ENCODE data around the gene KIF13A. TPM values are rescaled to one million over a fixed set of nuclear protein-coding genes. Genes with fewer than 3 reads are reported as not detected.
"Not testable (repeated sequence)": the region's sequence is repeated elsewhere in the genome, so short reads cannot be mapped to it uniquely, and the experiment has no call there.

The KIF13A gene
- total RNA-seq, 2 experiments from 2014 or later = 0.91 to 1.4 TPM

- H3K9me3 ChIP-seq (ENCODE audit: control insufficient read depth in 1 of 2, insufficient read depth in 1 of 2, low read length in 2 of 2) = no peaks in the 10 kb centered on the region
- Mint-ChIP-seq H3K36me3 (ENCODE audit: low read depth) (no peaks in the 10 kb centered on the region), H3K4me1 (ENCODE audit: low read depth) (no peaks in the 10 kb centered on the region), H3K4me3 (no peak overlapping the region), H3K27me3 (no peaks in the 10 kb centered on the region), H3K9me3 (no peaks in the 10 kb centered on the region), H3K27ac (no peak overlapping the region)
- ChIA-PET CTCF (no interaction called here), POLR2A (no interaction called here)
- no peak overlapping the region for H3K27ac ChIP-seq (ENCODE audit: low read depth in 1 of 2, low read length in 2 of 2)
- H3K4me3 ChIP-seq (ENCODE audit: low read length) = no peak overlapping the region
- intact Hi-C loops (cut with DNase I, micrococcal nuclease) = no loop called here
- ATAC-seq (ENCODE audit: poor library complexity) = no peak
- no peak for DNase-seq
- no peaks in the 10 kb centered on the region for H3K27me3 ChIP-seq (ENCODE audit: control insufficient read depth in 1 of 2, insufficient read depth in 2 of 2, low read length in 2 of 2)
- no peaks in the 10 kb centered on the region for H3K36me3 ChIP-seq (ENCODE audit: insufficient read depth, low read length)
- no peak for TF ChIP-seq CTCF (IDR thresholded peaks at IDR 0.05)
- H3K4me1 ChIP-seq (ENCODE audit: insufficient read depth, low read length) = no peaks in the 10 kb centered on the region
These were observed 140.2 kb downstream of the KIF13A start for GRCh38 chr6:17847203-17847760.

- Histone ChIP-seq H3K4me1 (ENCODE audit: insufficient read depth, low read length) (no peaks in the 10 kb centered on the region), H3K36me3 (ENCODE audit: insufficient read depth, low read length) (no peaks in the 10 kb centered on the region), H3K4me3 (ENCODE audit: low read length) (no peak overlapping the region), H3K9me3 (ENCODE audit: control insufficient read depth in 1 of 2, insufficient read depth in 1 of 2, low read length in 2 of 2) (no peaks in the 10 kb centered on the region), H3K27ac (ENCODE audit: low read depth in 1 of 2, low read length in 2 of 2) (no peak overlapping the region), H3K27me3 (ENCODE audit: control insufficient read depth in 1 of 2, insufficient read depth in 2 of 2, low read length in 2 of 2) (no peaks in the 10 kb centered on the region)
- no peaks in the 10 kb centered on the region for H3K27me3 Mint-ChIP-seq
- ChIA-PET POLR2A (no interaction called here), CTCF (no interaction called here)
- no peak for TF ChIP-seq CTCF (IDR thresholded peaks at IDR 0.05)
- DNase-seq (no peak), ATAC-seq (ENCODE audit: poor library complexity) (no peak)
- H3K4me1 Mint-ChIP-seq (ENCODE audit: low read depth) = no peaks in the 10 kb centered on the region
- intact Hi-C loops (cut with DNase I, micrococcal nuclease) = no loop called here
- no peak overlapping the region for H3K27ac Mint-ChIP-seq
- H3K4me3 Mint-ChIP-seq = no peak overlapping the region
- no peaks in the 10 kb centered on the region for H3K36me3 Mint-ChIP-seq (ENCODE audit: low read depth)
- H3K9me3 Mint-ChIP-seq = no peaks in the 10 kb centered on the region
These were observed 140.7 kb downstream of the KIF13A start for GRCh38 chr6:17846762-17847161.

DNA sequence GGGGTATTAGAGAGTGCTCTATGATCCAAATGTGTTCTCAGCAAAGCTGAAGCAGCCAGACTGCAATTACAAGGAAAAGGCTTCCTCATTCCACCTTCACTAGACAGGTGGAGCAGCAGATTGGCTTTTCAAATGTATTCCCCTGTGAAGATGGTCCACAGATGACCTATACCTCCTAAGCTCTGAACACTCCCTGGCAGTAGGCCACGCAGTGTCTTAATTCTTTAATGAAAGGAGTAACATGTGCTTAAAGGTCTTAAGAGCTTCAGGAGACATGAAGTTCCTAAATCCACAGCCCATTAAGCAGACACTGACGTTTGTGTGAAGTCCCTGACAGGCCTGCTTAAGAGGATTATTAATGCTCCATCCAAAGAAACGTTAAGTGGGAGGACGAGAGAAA is 141.8 kb downstream of the KIF13A start:
- Histone ChIP-seq H3K4me1 (ENCODE audit: insufficient read depth, low read length) (no peaks in the 10 kb centered on the region), H3K4me3 (ENCODE audit: low read length) (no peak overlapping the region), H3K27me3 (ENCODE audit: control insufficient read depth in 1 of 2, insufficient read depth in 2 of 2, low read length in 2 of 2) (no peaks in the 10 kb centered on the region), H3K27ac (ENCODE audit: low read depth in 1 of 2, low read length in 2 of 2) (no peak overlapping the region), H3K36me3 (ENCODE audit: insufficient read depth, low read length) (no peaks in the 10 kb centered on the region), H3K9me3 (ENCODE audit: control insufficient read depth in 1 of 2, insufficient read depth in 1 of 2, low read length in 2 of 2) (no peaks in the 10 kb centered on the region)
- DNase-seq = no peak
- Mint-ChIP-seq H3K4me3 (no peak overlapping the region), H3K27me3 (no peaks in the 10 kb centered on the region), H3K27ac (no peak overlapping the region), H3K4me1 (ENCODE audit: low read depth) (no peaks in the 10 kb centered on the region), H3K36me3 (ENCODE audit: low read depth) (no peaks in the 10 kb centered on the region), H3K9me3 (no peaks in the 10 kb centered on the region)
- intact Hi-C loops (cut with DNase I, micrococcal nuclease) = no loop called here
- CTCF ChIA-PET = no interaction called here
- no peak for ATAC-seq (ENCODE audit: poor library complexity)
- TF ChIP-seq CTCF (IDR thresholded peaks at IDR 0.05) = no peak
- POLR2A ChIA-PET = no interaction called here

DNA sequence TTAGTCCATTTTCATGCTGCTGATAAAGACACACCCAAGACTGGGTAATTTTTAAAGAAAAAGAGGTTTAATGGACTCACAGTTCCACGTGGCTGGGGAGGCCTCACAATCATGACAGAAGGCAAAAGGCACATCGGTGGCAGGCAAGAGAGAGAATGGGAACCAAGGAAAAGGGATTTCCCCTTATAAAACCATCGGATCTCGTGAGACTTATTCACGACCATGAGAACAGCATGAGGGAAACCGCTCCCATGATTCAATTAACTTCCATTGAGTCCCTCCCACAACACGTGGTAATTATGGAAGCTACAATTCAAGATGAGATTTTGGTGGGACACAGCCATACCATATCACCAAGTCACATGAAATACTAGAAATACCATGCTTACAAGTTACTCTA is 142.5 kb downstream of the KIF13A start:
- H3K4me1 ChIP-seq (ENCODE audit: insufficient read depth, low read length); DNase-seq; intact Hi-C loops (cut with DNase I, micrococcal nuclease); H3K27ac ChIP-seq (ENCODE audit: low read depth in 1 of 2, low read length in 2 of 2); H3K4me1 Mint-ChIP-seq (ENCODE audit: low read depth); H3K27ac Mint-ChIP-seq; H3K27me3 ChIP-seq (ENCODE audit: control insufficient read depth in 1 of 2, insufficient read depth in 2 of 2, low read length in 2 of 2); H3K36me3 Mint-ChIP-seq (ENCODE audit: low read depth); POLR2A ChIA-PET; ATAC-seq (ENCODE audit: poor library complexity); H3K9me3 Mint-ChIP-seq; H3K4me3 Mint-ChIP-seq; H3K27me3 Mint-ChIP-seq; H3K4me3 ChIP-seq (ENCODE audit: low read length); CTCF ChIA-PET; H3K36me3 ChIP-seq (ENCODE audit: insufficient read depth, low read length); H3K9me3 ChIP-seq (ENCODE audit: control insufficient read depth in 1 of 2, insufficient read depth in 1 of 2, low read length in 2 of 2): not testable (repeated sequence)

Data from CD4-positive, alpha-beta T cell (primary cell).